PC-3 (cell line): ENCODE results near the gene CCDC80.
"Not testable (repeated sequence)": the region's sequence is repeated elsewhere in the genome, so short reads cannot be mapped to it uniquely, and the experiment has no call there.

Experiments
- EZH2 ChIP-seq: fragments of 300-600 bp; sonication (generic); IDR thresholded peaks from one replicate; pipeline ENCODE4 v1.6.1; 2017; ENCODE audit warnings: antibody characterized with exemption, mild to moderate bottlenecking, low read length; ENCODE audit not compliant: unreplicated experiment
- EZH2phosphoT487 ChIP-seq: fragments of 300-600 bp; sonication (generic); IDR thresholded peaks from 2 replicates; pipeline ENCODE4 v1.6.1; 2018; ENCODE audit warnings: mild to moderate bottlenecking, antibody characterized with exemption, low read length, borderline replicate concordance
- TF ChIP-seq, protein P1 (sequence below): fragments of 300-600 bp; sonication (generic); conservative IDR thresholded peaks from 2 replicates; pipeline ENCODE4 v1.5.1; 2017; ENCODE audit warnings: antibody characterized with exemption, low read depth, mild to moderate bottlenecking, low read length

DNA sequence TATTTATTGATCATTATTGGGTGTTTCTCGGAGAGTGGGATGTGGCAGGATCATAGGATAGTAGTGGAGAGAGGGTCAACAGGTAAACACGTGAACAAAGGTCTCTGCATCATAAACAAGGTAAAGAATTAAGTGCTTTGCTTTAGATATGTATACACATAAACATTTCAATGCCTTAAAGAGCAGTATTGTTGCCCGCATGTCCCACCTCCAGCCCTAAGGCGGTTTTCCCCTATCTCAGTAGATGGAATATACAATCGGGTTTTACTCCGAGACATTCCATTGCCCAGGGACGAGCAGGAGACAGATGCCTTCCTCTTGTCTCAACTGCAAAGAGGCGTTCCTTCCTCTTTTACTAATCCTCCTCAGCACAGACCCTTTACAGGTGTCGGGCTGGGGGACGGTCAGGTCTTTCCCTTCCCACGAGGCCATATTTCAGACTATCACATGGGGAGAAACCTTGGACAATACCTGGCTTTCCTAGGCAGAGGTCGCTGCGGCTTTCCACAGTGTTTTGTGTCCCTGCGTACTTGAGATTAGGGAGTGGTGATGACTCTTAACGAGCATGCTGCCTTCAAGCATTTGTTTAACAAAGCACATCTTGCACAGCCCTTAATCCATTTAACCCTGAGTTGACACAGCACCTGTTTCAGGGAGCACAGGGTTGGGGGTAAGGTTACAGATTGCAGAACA is 76.5 kb downstream of the CCDC80 start:
- TF ChIP-seq, protein P1, sequence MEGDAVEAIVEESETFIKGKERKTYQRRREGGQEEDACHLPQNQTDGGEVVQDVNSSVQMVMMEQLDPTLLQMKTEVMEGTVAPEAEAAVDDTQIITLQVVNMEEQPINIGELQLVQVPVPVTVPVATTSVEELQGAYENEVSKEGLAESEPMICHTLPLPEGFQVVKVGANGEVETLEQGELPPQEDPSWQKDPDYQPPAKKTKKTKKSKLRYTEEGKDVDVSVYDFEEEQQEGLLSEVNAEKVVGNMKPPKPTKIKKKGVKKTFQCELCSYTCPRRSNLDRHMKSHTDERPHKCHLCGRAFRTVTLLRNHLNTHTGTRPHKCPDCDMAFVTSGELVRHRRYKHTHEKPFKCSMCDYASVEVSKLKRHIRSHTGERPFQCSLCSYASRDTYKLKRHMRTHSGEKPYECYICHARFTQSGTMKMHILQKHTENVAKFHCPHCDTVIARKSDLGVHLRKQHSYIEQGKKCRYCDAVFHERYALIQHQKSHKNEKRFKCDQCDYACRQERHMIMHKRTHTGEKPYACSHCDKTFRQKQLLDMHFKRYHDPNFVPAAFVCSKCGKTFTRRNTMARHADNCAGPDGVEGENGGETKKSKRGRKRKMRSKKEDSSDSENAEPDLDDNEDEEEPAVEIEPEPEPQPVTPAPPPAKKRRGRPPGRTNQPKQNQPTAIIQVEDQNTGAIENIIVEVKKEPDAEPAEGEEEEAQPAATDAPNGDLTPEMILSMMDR, result not testable (repeated sequence)
- TF ChIP-seq EZH2, EZH2phosphoT487: not testable (repeated sequence)
